ENCODE results near the gene PAX5.

GRCh38 chr9:36815023-36815422, 219.0 kb downstream of the PAX5 start:
- TF ChIP-seq POLR2A (IDR thresholded peaks at IDR 0.05; ENCODE audit: low read depth, low read length) (no peak), POU2F2 (IDR thresholded peaks at IDR 0.05; ENCODE audit: low read depth, low read length) (no peak), POLR2AphosphoS5 (IDR thresholded peaks at IDR 0.05; ENCODE audit: low read depth, low read length) (no peak), TAF1 (IDR thresholded peaks at IDR 0.05; ENCODE audit: low read depth, low read length) (no peak), SPI1 (IDR thresholded peaks at IDR 0.05; ENCODE audit: low read depth, low read length) (no peak), PAX5 (IDR thresholded peaks at IDR 0.05; ENCODE audit: insufficient read depth, low read length, severe bottlenecking) (no peak)
